Keratinocyte (primary cell): ENCODE data around the gene CPEB3. TPM values are rescaled to one million over a fixed set of nuclear protein-coding genes. Genes with fewer than 3 reads are reported as not detected.

Source experiments
- DNase-seq: peaks from one replicate; pipeline ENCODE4 v3.0.0-alpha.2; 2011; ENCODE audit warnings: low read depth, missing footprints, low spot score
- FAIRE-seq: peaks from 2 replicates; lab custom pipeline; 2011; peaks lifted over from hg19 to GRCh38; lab: Jason Lieb, UNC
- H2AFZ ChIP-seq: 2 replicates; pipeline ENCODE4 v1.6.0; 2012; ENCODE audit warnings: low read length, control low read depth, inconsistent platforms; ENCODE audit not compliant: control insufficient read depth
- H3K27ac ChIP-seq: 2 replicates; pipeline ENCODE4 v1.5.1; 2011; ENCODE audit warnings: low read length; ENCODE audit not compliant: control insufficient read depth, insufficient read depth
- H3K27me3 ChIP-seq: 3 replicates; pipeline ENCODE4 v1.6.0; 2011; ENCODE audit warnings: low read length; ENCODE audit not compliant: control insufficient read depth, insufficient read depth; ENCODE audit errors: extremely low read depth
- H3K36me3 ChIP-seq, 2 experiments: 2 replicates in 1 of 2; 3 replicates in 1 of 2; pipeline ENCODE4 v1.5.1; 2011; ENCODE audit warnings: low read length in 2 of 2, mild to moderate bottlenecking in 1 of 2; ENCODE audit not compliant: control insufficient read depth in 2 of 2, insufficient read depth in 2 of 2; ENCODE audit errors: extremely low read depth in 1 of 2
- H3K4me1 ChIP-seq: 3 replicates; pipeline ENCODE4 v1.5.1; 2011; ENCODE audit warnings: low read length; ENCODE audit not compliant: control insufficient read depth, insufficient read depth; ENCODE audit errors: extremely low read depth
- H3K4me2 ChIP-seq: 3 replicates; pipeline ENCODE4 v1.6.0; 2011; ENCODE audit warnings: low read depth, low read length; ENCODE audit not compliant: control insufficient read depth, insufficient read depth; ENCODE audit errors: extremely low read depth
- H3K4me3 ChIP-seq, 3 experiments: fragments of 200-600 bp in 1 of 3; sonication (generic) in 1 of 3; 2 replicates in 2 of 3; 3 replicates in 1 of 3; pipeline ENCODE4 v1.5.1; 2011 to 2016; ENCODE audit warnings: low read length in 3 of 3, mild to moderate bottlenecking in 3 of 3, control low read depth in 2 of 3, inconsistent platforms in 1 of 3, low read depth in 1 of 3, mixed read lengths in 1 of 3, mixed run types in 1 of 3, moderate library complexity in 1 of 3; ENCODE audit not compliant: control insufficient read depth in 2 of 3, insufficient read depth in 2 of 3; ENCODE audit errors: extremely low read depth in 1 of 3
- H3K79me2 ChIP-seq: 2 replicates; pipeline ENCODE4 v1.6.0; 2012; ENCODE audit warnings: low read length; ENCODE audit not compliant: control insufficient read depth, insufficient read depth
- H3K9ac ChIP-seq: 3 replicates; pipeline ENCODE4 v1.6.0; 2011; ENCODE audit warnings: low read length; ENCODE audit not compliant: control insufficient read depth, insufficient read depth; ENCODE audit errors: extremely low read depth
- H3K9me1 ChIP-seq: 3 replicates; pipeline ENCODE4 v1.6.0; 2011; ENCODE audit warnings: low read length; ENCODE audit not compliant: control insufficient read depth, insufficient read depth; ENCODE audit errors: extremely low read depth
- H3K9me3 ChIP-seq: 2 replicates; pipeline ENCODE4 v1.5.1; 2012; ENCODE audit warnings: low read depth, low read length; ENCODE audit not compliant: control insufficient read depth
- H4K20me1 ChIP-seq: 3 replicates; pipeline ENCODE4 v1.6.0; 2011; ENCODE audit warnings: low read length; ENCODE audit not compliant: control insufficient read depth, insufficient read depth; ENCODE audit errors: extremely low read depth
- CTCF ChIP-seq, 3 experiments: IDR thresholded peaks in 1 of 3; conservative IDR thresholded peaks in 1 of 3; optimal IDR thresholded peaks in 1 of 3; 2 replicates in 2 of 3; 3 replicates in 1 of 3; pipeline versions ENCODE3 to v1.5.1; 2011; ENCODE audit warnings: low read length in 3 of 3, mild to moderate bottlenecking in 3 of 3, moderate library complexity in 2 of 3, control low read depth in 1 of 3, inconsistent platforms in 1 of 3; ENCODE audit not compliant: insufficient read depth in 2 of 3; ENCODE audit errors: extremely low read depth in 1 of 3
- EZH2 ChIP-seq: IDR thresholded peaks from one replicate; pipeline ENCODE4 v1.6.1; 2012; ENCODE audit warnings: inconsistent platforms, mild to moderate bottlenecking, low read length, moderate library complexity
- dilution Hi-C: fragments of 300-500 bp; cut with MboI; formaldehyde crosslinking; loops from one replicate; pipeline ENCODE4 v1.7.0; 2020; ENCODE audit warnings: low sequenced_read_pairs; ENCODE audit not compliant: extremely low pct_ligation_motif_present
- polyA plus RNA-seq, 5 experiments: library from polyadenylated mRNA; depleted of rRNA in 3 of 5; stranded (reverse) in 3 of 5; stranded (forward) in 1 of 5; unstranded in 1 of 5; fragments of >200 nt; gene quantifications; 1 replicate in 1 of 5; 2 replicates in 3 of 5; 3 replicates in 1 of 5; pipeline versions ENCODE4 v1.2.1 to v1.2.3, GENCODE V29; 2011 to 2012; ENCODE audit warnings: missing spikeins in 2 of 5, low read depth in 1 of 5, low replicate concordance in 1 of 5

Gene CPEB3
- polyA plus RNA-seq, 1 donor (not counting 4 experiments of a cell fraction or from before 2014, with no cell fraction given) = 0.47 TPM

DNA sequence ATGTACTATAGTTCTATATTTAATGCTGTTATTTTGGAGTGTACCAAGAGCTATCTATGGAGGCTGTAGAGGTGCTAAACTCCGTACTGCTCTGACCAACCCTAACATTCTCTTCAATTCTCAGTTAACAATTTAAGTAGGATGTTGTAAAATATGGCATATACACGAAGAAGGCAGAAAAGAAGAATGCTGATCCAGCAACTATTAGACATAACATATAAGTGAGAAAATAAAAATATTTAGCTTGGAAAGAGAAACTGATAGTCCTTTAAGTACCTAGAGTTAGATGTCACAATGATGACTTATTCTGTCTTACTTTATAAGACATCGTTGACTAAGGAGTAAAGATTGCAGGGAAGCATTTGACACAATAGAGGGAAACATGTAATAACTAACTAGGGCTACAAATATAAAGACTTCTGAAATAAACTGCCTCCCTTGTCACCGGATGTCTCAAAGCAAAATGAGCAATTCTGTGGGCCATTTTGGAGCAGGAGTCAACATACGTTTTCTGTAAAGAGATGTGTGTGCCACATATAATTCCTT lies 159.5 kb downstream of the CPEB3 start:
- no peaks in the 10 kb centered on the region for H4K20me1 ChIP-seq
- H3K27me3 ChIP-seq = no peaks in the 10 kb centered on the region
- peaks cover under 1% of the 10 kb centered on the region for H3K4me1 ChIP-seq
- no peak for DNase-seq
- H3K4me3 ChIP-seq = no peak overlapping the region
- dilution Hi-C loops = no loop called here
- H3K9me3 ChIP-seq = no peaks in the 10 kb centered on the region
- no peak overlapping the region for H3K27ac ChIP-seq
- no peak overlapping the region for H3K4me2 ChIP-seq
- no peak for TF ChIP-seq EZH2
- no peak for TF ChIP-seq CTCF (optimal IDR thresholded peaks at IDR 0.05 in 1 of 3, IDR thresholded peaks at IDR 0.05 in 1 of 3, conservative IDR thresholded peaks at IDR 0.05 in 1 of 3; ENCODE audit: extremely low read depth in 1 of 3, insufficient read depth in 2 of 3, low read length in 3 of 3)
- H2AFZ ChIP-seq = no peak overlapping the region
- no peak overlapping the region for H3K9ac ChIP-seq
- H3K79me2 ChIP-seq = no peaks in the 10 kb centered on the region
- no peak for FAIRE-seq
- H3K36me3 ChIP-seq = no peaks in the 10 kb centered on the region
- no peaks in the 10 kb centered on the region for H3K9me1 ChIP-seq

DNA sequence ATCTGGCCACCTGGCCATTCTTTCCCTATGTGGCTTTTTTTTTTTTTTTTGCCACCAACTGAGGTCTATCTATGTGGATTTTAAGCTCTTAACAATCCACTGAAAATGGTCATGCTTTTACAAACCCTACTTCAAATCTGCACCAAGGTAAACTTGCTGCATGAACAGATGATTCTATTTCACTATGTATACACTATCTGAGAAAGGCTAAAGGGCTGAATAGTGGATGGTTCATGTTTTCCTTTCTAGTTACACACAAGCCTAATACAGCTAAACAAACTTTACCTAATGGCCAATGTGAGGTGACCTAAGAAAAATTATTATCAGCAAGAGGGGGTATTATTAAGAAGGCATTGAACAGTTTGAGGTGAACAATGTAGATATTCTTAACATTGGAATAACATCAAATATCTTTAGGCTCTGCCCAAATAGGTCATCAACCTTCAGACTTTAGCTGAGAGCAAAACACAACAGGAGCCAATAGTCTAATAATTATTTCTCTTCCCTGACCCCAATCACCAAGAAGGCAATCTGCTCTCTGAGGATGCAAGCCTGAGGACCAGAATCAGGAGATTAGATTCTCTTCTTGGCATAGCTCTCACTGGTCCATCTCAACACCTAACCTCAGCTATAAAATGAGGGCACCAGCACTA lies 160.1 kb downstream of the CPEB3 start:
- FAIRE-seq = no peak
- Histone ChIP-seq H3K79me2 (no peaks in the 10 kb centered on the region), H3K4me1 (peaks cover 6% of the 10 kb centered on the region), H3K27ac (no peak overlapping the region), H3K4me3 (no peak overlapping the region), H3K36me3 (no peaks in the 10 kb centered on the region), H4K20me1 (no peaks in the 10 kb centered on the region), H3K9me1 (no peaks in the 10 kb centered on the region), H3K4me2 (no peak overlapping the region), H2AFZ (no peak overlapping the region), H3K9ac (no peak overlapping the region), H3K9me3 (no peaks in the 10 kb centered on the region), H3K27me3 (no peaks in the 10 kb centered on the region)
- dilution Hi-C loops = no loop called here
- no peak for DNase-seq
- TF ChIP-seq CTCF (optimal IDR thresholded peaks at IDR 0.05 in 1 of 3, IDR thresholded peaks at IDR 0.05 in 1 of 3, conservative IDR thresholded peaks at IDR 0.05 in 1 of 3; ENCODE audit: extremely low read depth in 1 of 3, insufficient read depth in 2 of 3, low read length in 3 of 3) (no peak), EZH2 (no peak)
